Chondrocyte (in vitro differentiated cells): ENCODE data around the gene MAMLD1. TPM values are rescaled to one million over a fixed set of nuclear protein-coding genes. Genes with fewer than 3 reads are reported as not detected.
A peak's percentile ranks its signal among the peaks of the same experiment; 100 is the strongest.

Experiments
- DNase-seq: peaks from one replicate; pipeline ENCODE4 v3.0.0; 2021; ENCODE audit warnings: mixed read lengths, low spot score
- H3K27ac Mint-ChIP-seq: one replicate; pipeline ENCODE4 v1.8.0; 2021; ENCODE audit warnings: mild to moderate bottlenecking, moderate library complexity, mixed read lengths; ENCODE audit not compliant: unreplicated experiment
- H3K27me3 Mint-ChIP-seq: 2 replicates; pipeline ENCODE4 v1.8.0; 2021; ENCODE audit warnings: low read depth, mixed read lengths
- H3K36me3 Mint-ChIP-seq: 2 replicates; pipeline ENCODE4 v1.8.0; 2021; ENCODE audit warnings: low read depth, mixed read lengths
- H3K4me1 Mint-ChIP-seq: 2 replicates; pipeline ENCODE4 v1.8.0; 2021; ENCODE audit warnings: low read depth, mild to moderate bottlenecking, mixed read lengths
- H3K4me3 Mint-ChIP-seq: one replicate; pipeline ENCODE4 v1.8.0; 2021; ENCODE audit warnings: mild to moderate bottlenecking, moderate library complexity, mixed read lengths; ENCODE audit not compliant: unreplicated experiment
- H3K9me3 Mint-ChIP-seq: 2 replicates; pipeline ENCODE4 v1.8.0; 2021; ENCODE audit warnings: low read depth, mixed read lengths
- total RNA-seq: library from RNA; stranded (reverse); gene quantifications from 3 replicates; pipeline ENCODE4 v1.2.1, GENCODE V29; 2021
- TF ChIP-seq, protein P1 (sequence below): fragments of 200-600 bp; sonication (generic); IDR thresholded peaks from 2 replicates; pipeline ENCODE4 v1.5.0; 2021; ENCODE audit warnings: antibody characterized with exemption, mild to moderate bottlenecking, moderate library complexity

Gene MAMLD1
- total RNA-seq, 1 donor from 2014 or later: 8.8 TPM

DNA sequence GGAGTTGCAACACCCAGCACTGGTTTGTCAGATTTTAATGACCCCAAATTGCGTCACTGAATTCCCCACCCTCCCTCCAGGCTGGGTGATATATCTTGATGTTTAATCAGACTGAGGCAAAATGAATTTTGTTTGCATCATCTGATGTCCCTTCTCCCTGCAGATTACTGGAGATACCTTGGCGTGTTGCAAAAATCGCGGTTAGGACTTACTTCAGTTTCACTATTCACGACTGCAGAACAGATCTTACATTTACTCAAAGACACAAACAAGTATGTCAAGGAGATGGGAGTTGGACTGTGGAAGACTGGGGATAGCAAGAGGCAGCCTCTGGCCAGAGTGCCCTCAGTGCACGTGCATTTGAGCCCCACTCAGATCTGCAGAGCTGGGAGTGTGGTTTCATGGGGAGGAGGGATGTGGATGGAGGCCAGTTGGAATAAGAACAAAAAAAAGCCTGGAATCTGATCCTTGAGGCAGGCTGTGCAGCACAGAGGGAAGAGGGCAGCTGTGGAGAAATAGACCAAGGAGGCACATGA, 113.1 kb downstream of the MAMLD1 start:
- no peak overlapping the region for H3K4me3 Mint-ChIP-seq
- H3K9me3 Mint-ChIP-seq: peaks cover 3% of the 10 kb centered on the region
- TF ChIP-seq, protein P1, sequence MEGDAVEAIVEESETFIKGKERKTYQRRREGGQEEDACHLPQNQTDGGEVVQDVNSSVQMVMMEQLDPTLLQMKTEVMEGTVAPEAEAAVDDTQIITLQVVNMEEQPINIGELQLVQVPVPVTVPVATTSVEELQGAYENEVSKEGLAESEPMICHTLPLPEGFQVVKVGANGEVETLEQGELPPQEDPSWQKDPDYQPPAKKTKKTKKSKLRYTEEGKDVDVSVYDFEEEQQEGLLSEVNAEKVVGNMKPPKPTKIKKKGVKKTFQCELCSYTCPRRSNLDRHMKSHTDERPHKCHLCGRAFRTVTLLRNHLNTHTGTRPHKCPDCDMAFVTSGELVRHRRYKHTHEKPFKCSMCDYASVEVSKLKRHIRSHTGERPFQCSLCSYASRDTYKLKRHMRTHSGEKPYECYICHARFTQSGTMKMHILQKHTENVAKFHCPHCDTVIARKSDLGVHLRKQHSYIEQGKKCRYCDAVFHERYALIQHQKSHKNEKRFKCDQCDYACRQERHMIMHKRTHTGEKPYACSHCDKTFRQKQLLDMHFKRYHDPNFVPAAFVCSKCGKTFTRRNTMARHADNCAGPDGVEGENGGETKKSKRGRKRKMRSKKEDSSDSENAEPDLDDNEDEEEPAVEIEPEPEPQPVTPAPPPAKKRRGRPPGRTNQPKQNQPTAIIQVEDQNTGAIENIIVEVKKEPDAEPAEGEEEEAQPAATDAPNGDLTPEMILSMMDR: no peak
- H3K4me1 Mint-ChIP-seq: peaks cover 8% of the 10 kb centered on the region
- peaks cover 4% of the 10 kb centered on the region for H3K36me3 Mint-ChIP-seq
- no peak overlapping the region for H3K27ac Mint-ChIP-seq
- no peaks in the 10 kb centered on the region for H3K27me3 Mint-ChIP-seq
- no peak for DNase-seq

GRCh38 chrX:150477371-150477770, 114.3 kb downstream of the MAMLD1 start:
- no peak for DNase-seq
- H3K27ac Mint-ChIP-seq: no peak overlapping the region
- H3K27me3 Mint-ChIP-seq: no peaks in the 10 kb centered on the region
- TF ChIP-seq, protein P1: no peak
- peaks cover 2% of the 10 kb centered on the region for H3K36me3 Mint-ChIP-seq
- H3K4me1 Mint-ChIP-seq: peaks cover 11% of the 10 kb centered on the region
- H3K9me3 Mint-ChIP-seq: peaks cover 6% of the 10 kb centered on the region
- H3K4me3 Mint-ChIP-seq: no peak overlapping the region

DNA sequence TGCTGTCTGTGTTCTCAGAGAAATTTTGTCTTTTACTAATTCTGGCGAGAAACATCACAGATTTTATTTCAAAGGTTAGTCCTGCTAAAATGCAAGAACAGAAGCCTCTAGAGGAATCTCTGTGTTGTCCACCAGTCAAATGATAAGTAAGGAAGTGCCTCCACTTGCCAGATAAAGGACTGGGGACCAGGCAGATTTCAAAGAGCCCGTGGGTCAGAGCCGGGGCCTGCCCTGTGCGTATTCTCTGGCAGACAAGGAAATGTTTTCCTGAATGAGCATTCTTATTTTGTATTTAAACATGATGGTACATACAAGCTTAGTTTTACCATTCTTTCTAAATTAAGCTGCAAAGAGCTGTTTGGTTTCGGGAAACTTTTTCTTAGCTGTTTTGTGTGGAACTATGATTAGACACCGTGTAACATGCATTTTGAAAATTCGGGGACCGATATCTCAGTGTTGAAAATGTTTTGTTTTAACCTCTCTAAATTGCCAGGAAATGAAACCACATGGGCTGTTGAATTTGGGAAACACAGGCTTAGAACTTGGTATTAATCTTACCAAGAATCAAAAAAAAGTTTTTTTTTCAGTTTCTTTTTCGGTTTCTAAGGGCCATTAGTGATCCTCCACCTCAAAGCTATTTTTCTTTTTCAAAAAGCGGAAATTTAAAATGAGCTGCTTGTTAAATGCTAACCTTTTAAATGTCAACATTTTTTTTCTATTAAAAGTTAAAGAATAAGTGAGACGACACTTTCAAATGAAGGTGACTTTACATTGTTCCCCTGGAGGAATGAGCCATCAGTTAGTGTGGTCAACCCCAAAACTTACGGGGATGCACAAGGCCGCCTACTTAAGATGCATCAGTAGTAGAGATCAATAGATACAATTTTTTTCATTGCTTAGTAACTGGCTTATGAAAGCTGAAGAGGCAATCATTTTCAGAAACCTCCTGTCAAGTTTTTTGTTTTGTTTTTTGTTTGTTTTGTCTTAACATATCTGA, 115.7 kb downstream of the MAMLD1 start:
- Mint-ChIP-seq H3K27ac (no peak overlapping the region), H3K4me3 (no peak overlapping the region), H3K36me3 (no peaks in the 10 kb centered on the region), H3K9me3 (peaks cover 6% of the 10 kb centered on the region), H3K4me1 (peaks cover 18% of the 10 kb centered on the region), H3K27me3 (no peaks in the 10 kb centered on the region)
- no peak for DNase-seq
- TF ChIP-seq, protein P1: no peak

DNA sequence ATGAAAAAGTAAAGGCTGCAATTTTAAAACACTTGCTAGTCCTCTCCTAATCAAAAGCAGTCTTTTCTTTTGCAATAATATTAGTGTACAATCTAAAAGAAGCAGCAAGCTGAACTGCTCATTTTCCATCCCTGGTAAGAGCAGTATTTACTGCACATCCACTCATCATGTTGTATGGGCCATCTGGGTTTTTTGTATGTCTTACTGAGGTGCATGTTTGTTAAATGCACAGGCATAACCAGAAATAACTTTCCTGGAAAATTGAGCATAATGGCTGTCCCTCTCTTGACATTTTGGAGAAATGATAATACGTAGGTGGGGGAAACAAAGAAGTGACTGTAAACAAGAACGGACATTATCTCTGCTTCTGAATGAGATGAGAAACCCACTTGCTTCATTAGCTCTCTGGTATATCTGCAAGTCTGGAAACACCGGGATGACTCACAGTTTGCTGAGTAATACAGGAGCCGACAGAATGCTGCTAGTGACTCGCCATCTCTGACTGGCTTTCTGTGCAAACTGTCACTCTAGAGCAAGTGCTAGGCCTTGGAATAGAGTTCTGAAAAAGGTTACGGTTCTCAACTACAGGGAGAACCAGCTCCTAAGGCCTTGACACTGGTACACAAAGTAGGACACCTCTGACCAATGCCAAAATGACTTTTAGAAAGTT, 119.6 kb downstream of the MAMLD1 start:
- DNase-seq: no peak
- Mint-ChIP-seq H3K4me1 (peaks cover 10% of the 10 kb centered on the region), H3K36me3 (no peaks in the 10 kb centered on the region), H3K9me3 (peaks cover 6% of the 10 kb centered on the region), H3K27me3 (no peaks in the 10 kb centered on the region), H3K4me3 (no peak overlapping the region), H3K27ac (peak overlapping the region; percentile 34)
- TF ChIP-seq, protein P1: no peak

GRCh38 chrX:150483356-150483985, 120.4 kb downstream of the MAMLD1 start:
- Mint-ChIP-seq H3K36me3 (no peaks in the 10 kb centered on the region), H3K27me3 (no peaks in the 10 kb centered on the region), H3K27ac (peak overlapping the region; percentile 18), H3K4me3 (no peak overlapping the region), H3K4me1 (peaks cover 10% of the 10 kb centered on the region), H3K9me3 (peaks cover 6% of the 10 kb centered on the region)
- TF ChIP-seq, protein P1: no peak
- no peak for DNase-seq
